Measurements from ENCODE around the gene KANK3. TPM values are rescaled to one million over a fixed set of nuclear protein-coding genes. Genes with fewer than 3 reads are reported as not detected.
"Not testable (repeated sequence)": the region's sequence is repeated elsewhere in the genome, so short reads cannot be mapped to it uniquely, and the experiment has no call there.

Gene KANK3
- total RNA-seq, 1 donor from 2014 or later, result 22.8 TPM

DNA sequence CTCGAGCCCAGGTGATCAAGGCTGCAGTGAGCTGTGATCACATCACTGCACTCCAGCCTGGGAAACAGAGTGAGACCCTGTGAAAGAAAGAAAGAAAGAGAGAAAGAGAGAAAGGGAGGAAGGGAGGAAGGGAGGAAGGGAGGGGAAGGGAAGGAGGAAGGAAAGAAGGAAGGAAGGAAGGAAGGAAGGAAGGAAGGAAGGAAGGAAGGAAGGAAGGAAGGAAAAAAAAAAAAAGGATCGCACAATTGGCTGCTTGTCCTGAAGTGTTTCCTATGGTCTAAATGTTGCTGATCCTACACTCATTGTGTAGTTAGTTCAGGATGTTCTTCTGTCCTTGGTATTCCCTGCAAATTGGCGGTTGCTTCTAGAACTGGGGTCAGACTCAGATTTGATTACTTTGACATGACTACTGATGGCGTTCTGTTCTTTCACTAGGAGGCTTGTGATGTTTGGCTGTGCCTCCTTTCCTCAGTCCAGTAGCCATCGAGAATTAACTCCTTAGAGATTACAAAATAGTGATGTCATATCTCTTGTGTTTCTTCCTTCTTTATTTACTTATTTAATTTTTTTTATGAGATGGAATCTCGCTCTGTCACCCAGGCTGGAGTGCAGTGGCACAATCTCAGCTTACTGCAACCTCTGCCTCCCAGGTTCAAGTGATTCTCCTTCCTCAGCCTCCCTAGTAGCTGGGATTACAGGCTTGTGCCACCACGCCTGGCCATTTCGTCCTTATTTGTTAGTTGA, 6.7 kb upstream of the KANK3 start:
- ATAC-seq; DNase-seq; intact Hi-C loops (cut with micrococcal nuclease): not testable (repeated sequence)

DNA sequence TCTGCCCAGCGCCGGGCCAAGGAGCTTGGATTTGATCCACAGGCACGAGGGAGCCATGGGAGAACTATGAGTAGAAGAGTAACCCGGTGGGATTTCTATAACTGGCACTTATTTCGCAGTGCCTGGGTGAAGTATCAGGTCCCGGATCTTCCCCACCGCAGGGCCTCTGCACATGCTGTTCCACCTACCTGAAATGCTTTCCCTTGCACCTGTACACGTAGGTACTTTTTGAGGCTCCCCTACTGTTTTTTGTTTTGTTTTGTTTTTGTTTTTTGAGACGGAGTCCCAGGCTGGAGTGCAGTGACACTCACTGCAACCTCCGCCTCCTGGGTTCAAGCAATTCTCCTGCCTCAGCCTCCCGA, 402 bp upstream of the KANK3 start:
- DNase-seq, result no peak
- intact Hi-C loops (cut with micrococcal nuclease), result no loop called here
- no peak for ATAC-seq

DNA sequence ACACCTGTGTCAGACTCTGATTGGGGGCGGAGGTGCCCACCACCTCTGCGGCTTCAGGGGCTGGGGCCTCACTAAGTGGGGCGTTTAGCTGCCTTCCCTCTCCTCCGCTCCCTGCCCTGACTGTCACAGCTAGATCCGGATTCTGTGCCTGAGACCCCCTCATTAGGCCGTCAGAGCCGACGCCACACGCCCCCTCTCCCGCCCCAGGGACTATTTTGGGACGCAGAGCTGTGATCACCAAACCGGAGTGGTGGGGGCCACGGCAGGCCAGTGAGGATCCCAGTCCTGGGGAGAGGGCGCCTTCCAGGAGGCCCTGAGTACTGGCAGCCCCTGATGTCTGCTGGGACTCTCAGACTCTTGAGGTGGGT, 762 bp downstream of the KANK3 start:
- no peak for DNase-seq
- no peak for ATAC-seq
- intact Hi-C loops (cut with micrococcal nuclease), result no loop called here

DNA sequence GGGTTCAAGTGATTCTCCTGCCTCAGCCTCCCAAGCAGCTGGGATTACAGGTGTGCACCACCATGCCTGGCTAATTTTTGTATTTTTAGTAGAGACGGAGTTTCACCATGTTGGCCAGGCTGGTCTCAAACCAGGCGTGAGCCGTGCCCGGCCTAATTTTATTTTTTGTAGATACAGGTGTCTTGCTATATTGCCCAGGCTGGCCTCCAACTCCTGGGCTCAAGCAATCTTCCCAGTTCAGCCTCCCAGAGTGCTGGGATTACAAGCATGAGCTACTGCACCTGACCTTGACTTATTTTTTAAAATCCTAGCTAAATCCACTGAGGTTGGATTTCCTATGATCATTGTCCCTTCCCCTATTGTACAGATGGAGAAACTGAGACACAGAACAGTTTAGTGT, 1.6 kb downstream of the KANK3 start:
- DNase-seq; ATAC-seq; intact Hi-C loops (cut with micrococcal nuclease): not testable (repeated sequence)

DNA sequence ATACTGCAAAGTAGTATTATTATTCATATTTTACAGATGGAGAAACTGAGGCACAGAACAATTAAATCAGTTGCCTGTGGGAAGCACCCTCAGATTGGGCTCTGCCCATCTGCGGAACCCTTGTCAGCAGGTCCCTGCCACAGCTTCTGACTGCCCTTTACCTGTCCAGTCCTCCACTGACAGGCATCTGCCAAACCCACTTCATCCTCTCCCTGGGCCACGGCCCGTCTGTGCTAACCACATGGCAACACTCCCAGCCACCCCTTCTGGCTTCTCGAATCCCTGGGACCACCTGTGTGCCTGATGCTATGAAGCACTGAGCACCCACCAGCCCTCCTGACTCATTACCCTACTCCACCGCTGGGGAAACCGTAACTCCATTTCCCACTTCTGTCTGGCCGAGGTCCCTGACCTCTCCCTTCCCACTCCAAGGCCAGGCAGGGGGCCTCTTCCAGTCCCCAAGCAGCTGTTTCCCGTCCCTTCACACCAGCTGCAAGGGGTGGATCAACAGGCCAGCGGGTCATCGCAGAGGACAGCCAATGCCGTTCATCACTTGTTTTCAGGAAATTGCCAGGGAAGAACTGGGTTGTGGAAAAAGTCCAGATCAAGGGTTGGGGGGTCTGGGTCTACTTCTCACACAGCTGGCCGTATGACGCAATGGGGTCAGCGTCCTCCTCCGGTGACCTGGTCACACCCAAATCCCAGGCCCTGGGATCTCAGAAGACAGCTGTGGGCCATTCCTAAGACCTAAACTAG, 2.5 kb downstream of the KANK3 start:
- DNase-seq (peak; percentile 81), ATAC-seq (peak; percentile 72)
- intact Hi-C loops (cut with micrococcal nuclease), result no loop called here

DNA sequence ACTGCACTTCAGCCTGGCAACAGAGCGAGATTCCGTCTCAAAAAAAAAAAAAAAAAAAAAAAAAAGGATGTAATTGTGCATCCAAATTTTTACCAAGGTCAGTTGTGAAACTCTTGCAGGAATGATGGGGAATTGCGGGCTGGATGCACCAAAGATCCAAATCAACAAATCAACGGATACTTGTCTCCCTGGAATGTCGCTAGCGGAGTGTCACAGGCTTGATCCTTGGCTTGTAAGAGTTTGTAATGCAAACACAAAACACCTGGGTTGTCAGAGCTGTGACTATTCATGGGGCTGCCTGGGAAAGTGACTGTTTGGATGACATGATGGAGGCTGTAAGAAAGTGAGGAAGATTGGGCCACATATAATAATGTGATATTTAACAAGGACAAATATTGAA, 4.2 kb downstream of the KANK3 start:
- ATAC-seq (no peak), DNase-seq (no peak)
- intact Hi-C loops (cut with micrococcal nuclease), result no loop called here

DNA sequence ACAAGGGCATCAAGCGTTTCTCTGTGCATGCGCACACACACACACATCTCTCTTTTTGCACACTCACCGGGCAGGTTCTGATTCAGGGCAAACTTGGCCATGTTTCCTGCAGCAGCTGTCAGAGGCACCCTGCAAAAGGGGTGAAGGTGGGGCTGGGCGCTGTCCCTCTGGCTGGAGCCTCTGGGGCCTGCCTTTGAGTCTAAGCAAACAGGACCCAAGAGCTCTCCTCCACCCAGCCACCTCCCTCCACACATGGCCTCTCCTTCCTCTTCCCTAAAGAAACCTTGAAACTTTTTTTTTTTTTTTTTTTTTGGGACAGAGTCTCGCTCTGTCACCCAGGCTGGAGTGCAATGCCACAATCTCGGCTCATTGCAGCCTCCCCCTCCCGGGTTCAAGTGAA, 5.3 kb downstream of the KANK3 start:
- ATAC-seq (no peak), DNase-seq (no peak)
- intact Hi-C loops (cut with micrococcal nuclease), result no loop called here

DNA sequence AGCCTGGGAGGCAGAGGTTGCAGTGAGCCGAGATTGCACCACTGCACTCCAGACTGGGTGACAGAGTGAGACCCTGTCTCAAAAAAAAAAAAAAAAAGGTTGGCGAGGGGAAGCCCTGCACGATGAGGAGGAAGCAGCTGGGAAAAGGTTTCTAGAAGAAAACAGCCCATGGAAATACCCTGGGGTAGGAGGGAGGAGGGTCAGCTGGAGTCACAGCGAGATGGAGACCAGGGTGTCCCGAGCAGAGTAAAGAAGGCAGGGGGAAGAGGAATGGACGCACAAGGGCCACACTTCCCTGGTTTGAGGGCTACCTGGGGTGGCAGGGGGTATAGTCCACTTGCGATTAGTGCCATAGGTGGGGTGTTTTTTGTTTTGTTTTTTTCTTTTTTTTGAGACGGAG, 6.4 kb downstream of the KANK3 start:
- ATAC-seq, result no peak
- no peak for DNase-seq
- intact Hi-C loops (cut with micrococcal nuclease), result no loop called here

DNA sequence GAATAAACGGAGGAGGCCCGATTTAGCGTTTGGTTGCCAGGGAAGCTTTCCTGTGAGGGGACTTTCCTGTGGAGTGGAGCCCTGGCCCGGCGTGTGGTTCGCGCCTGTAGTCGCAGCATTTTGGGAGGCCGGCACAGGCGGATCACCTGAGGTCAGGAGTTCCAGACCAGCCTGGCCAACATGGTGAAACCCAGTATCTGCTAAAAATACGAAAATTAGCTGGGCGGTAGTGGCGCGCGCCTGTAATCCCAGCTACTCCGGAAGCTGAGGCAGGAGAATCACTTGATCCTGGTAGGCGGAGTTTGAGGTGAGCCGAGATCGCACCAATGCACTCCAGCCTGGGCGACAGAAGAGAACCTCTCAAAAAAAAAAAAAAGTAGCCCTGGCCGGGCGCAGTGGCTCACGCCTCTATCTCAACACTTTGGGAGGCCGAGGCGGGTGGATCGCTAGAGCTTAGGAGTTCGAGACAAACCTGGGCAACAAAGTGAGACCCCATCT, 6.9 kb downstream of the KANK3 start:
- intact Hi-C loops (cut with micrococcal nuclease), result no loop called here
- DNase-seq, result no peak
- no peak for ATAC-seq

DNA sequence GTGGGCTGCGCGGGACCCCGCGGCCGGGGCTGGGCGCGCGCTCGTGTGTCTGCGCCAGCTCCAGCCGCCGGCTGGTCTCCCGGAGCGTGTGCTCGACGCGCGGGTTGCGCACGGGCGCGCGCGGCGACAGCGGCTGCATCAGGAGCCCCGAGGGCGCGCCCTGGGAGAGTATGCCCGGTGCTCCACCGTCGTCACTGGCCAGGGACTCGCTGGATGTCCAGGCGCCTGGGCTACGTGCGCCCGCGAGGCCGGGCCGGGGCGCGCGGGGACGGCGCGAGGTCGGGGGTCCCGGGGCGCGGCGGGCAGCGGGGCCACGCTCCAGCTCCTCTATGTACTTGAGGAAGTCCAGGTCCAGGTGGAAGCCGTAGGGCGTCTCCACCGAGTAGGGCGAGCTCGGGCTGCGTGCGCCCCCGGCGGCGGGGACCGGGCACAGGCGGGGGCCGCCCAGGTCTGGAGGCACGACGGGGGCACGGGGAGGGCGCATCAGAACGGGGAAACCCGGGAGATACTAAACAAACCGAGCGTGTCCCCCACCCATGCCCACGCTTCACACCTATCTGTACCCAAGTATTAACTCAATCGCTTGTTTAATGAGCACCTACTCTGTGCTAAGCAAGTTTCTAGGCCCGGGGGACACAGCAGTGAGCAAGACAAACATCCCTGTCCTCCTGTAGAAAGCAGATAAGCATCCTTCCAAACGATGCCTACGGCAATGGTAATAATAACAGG, 7.6 kb downstream of the KANK3 start:
- intact Hi-C loops (cut with micrococcal nuclease), result no loop called here
- ATAC-seq, result no peak
- DNase-seq, result no peak

DNA sequence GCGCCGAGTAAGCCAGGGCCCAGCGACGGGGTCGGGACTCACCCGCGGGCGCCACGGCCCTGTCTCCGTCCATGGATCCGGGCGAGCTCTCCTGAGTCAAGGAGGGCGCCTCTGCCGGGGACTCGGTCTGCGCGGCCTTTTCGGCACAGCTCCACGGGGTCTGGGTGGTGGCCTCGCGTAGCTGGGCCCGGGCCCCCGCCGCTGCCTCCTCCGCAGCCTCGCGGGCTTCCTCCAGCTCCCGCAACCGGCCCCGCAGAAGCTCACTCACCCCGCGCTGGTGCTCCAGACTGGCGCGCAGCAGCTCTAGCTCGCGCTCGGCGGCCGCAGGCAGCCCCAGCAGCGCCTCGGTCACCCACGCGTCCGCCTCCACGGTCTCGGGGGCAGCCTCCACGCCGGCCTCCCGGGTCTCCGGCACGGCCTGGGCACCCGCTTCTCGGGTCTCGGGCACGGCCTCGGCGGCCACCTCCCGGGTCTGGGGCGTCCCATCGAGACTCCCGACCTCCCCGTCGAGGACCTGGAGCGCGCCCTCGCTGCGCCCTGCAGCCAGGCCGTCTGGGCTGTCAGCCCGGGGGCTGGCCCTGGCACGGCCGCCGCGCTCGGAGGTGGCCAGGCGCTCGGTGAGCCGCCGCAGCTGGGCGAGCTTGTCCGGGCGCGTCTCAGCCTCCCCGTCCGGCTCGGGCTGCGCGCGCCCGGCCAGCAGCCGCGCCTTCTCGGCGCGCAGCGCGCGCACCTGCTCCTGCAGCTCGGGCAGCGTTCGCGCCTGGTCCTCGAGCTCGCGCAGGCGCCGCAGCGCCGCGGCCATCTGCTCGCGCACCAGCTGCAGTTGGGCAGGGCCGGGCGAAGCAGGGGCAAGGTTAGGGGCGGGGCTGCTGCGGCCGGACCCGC, 8.4 kb downstream of the KANK3 start:
- ATAC-seq (peak; percentile 73), DNase-seq (peak; percentile 74)

DNA sequence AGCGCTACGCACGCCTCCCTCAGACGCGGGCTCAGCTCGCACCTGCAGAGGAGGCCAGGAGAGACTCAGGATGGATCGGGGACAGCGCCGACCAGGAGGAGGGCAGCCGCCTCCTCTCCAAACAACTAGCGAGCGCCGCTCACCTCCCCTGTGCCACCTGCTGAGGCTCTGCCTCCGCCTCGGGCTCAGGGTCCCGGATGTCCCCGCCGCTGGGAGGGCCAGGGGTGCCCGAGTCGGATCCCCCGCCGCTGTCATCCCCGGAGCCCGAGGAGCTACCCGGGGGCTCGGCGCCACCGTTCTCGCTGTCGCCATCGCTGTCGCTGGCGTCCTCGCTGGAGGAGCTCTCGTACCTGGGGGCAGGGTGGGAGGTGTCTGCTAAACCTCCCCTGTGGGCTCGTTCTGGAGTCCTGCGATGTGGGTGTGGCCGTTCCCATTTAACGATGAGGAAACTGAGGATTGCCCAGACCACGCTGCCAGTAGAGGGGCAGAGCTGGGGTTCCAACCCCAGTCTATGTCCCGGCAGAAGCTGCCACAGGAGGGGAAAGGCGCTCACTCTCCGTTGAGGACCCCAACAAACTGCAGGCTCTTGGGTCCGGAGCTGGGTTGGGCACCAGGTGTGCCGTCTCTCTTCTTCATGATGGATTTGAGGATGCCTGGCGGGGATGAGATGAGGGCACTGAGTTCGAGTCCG, 9.2 kb downstream of the KANK3 start:
- ATAC-seq (no peak), DNase-seq (no peak)
- intact Hi-C loops (cut with micrococcal nuclease), result no loop called here

More for the DNA sequence above, 8.4 kb downstream of the KANK3 start:
- intact Hi-C loops (cut with micrococcal nuclease), result no loop called here

DNA sequence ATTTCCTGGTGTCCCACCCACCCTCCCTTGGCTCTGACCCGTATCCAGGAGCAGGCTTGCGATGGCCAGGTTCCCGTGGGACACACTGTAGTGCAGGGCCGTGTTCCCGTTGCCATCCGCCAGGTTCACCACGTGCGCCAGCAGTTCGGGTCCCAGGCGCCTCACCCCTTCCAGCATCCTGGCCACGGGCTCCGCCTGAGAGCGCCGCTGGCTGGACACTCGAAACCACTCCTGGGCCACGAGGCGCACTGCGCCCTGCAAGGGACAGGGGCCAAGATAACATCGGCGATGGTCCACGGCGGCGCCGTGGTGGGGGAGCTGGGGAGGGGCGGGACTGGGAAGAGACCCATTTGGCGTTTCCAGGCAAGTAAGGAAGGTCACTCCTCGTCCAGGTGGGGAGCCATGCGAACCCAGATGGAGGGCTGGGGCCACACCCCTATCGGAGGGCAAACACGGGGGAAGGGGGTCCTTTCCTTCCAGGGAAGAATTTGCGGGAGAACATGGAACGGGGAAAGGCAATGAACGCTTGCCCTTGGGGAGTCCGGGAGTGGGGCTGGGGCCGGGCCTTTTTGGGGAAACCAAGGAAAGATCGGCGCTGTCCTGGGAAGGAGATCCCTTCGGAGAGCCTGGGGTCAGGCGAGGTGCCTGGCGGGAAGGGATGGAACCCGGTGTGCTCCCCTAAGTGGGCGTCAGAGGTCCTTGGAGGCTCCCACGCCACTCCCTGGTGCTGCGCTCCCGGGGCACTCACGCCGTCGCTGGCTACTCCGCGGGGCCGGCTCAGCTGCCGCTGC, 9.9 kb downstream of the KANK3 start:
- intact Hi-C loops (cut with micrococcal nuclease), result no loop called here
- ATAC-seq (peak; percentile 38), DNase-seq (peak; percentile 66)

DNA sequence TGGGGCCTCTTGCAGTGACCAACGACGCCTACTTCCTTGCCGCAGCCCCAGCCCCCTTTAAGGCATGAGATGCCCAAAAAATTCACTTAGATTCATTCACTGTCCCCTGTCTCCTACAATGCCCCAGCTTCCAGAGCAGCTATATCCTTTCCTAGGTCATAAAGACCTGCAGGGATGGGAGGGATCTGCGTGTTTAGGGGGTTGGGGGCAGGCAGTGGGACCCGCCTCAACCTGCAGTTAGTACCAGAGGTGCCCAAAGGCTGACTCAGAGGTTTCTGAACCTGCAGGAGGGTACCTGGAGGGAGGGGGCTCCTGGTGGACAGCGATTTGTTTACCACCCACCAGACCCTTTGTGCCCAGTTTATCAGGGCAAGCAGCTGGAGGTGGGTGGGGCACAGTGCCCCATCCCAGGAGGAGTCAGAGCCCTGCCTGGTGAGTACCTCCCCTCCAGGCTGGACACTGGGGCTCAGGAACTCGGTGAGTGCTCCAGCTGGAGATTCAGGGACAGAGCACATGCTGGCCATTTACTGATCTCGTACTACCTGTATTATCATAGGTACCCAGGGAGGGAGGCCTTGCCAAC, 11.7 kb downstream of the KANK3 start:
- intact Hi-C loops (cut with micrococcal nuclease), result no loop called here
- no peak for DNase-seq

DNA sequence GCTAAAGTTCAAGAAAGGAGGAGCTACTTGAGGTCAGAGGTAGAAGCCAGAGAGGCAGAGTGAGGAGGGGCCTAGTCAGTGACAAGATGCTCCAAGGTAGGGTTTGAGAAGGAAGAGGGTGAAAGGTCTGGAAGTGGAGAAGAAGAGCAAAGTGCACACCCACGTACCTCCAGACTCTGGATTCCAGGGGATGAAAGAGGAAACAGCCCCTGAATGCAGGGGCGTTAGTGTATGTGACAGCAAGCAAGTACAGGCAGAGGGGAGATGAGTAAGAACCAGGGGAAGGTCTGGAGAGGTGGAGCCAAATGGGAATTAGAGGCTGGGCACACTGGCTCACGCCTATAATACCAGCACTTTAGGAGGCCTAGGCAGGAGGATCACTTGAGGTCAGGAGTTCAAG, 13.1 kb downstream of the KANK3 start:
- no peak for DNase-seq
- intact Hi-C loops (cut with micrococcal nuclease), result no loop called here
- no peak for ATAC-seq

More for the DNA sequence above, 11.7 kb downstream of the KANK3 start:
- ATAC-seq, result no peak

DNA sequence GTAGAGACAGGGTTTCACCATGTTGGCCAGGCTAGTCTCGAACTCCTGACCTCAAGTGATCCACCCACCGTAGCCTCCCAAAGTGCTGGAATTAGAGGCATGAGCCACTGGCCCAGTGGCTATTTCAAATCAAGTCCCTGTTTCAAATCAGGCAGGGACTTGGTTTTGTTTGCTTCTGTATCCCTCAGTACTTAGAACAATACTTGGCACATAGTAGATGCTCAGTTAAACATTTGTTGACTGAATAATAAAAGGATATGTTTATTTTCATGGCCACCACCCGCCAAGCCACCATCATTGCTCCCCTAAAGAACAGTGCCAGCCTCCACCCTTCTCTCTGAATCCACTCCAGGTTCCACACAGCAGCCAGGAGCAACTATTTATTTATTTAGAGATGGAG, 17.6 kb downstream of the KANK3 start:
- ATAC-seq (no peak), DNase-seq (no peak)
- intact Hi-C loops (cut with micrococcal nuclease), result no loop called here

Data from left ventricle myocardium superior (tissue), 1 donor.